Activated CD8-positive, alpha-beta memory T cell treated with anti-CD3 and anti-CD28 coated beads, Interleukin-2, amount 50 U/mL, for 4 hours (primary cell): Measurements from ENCODE around the gene PEAK1.

ENCODE experiments used
- DNase-seq: peaks from one replicate; pipeline ENCODE4 v3.0.0-alpha.2; 2020

Gene PEAK1

DNA sequence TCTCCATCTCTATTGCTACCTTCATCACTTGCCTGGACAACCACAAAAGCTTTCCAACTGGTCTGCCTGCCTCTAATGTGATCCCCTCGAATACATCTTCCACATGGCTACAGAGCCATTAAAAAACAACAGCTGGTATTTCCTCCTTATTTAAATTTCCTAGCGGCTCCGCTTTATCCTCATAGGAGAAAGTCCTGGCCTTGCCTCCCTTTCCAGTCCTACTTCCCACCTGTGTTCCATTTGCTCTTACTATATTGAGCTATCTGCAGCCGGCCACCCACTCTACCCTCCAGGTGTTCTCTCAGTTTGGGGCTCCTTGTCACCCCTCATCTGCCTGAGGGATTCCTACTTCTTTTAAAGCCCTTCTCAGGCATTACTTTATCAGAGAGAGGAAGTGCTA, 299.3 kb downstream of the PEAK1 start:
- no peak for DNase-seq

GRCh38 chr15:77119446-77119845, 300.5 kb downstream of the PEAK1 start:
- DNase-seq = no peak

DNA sequence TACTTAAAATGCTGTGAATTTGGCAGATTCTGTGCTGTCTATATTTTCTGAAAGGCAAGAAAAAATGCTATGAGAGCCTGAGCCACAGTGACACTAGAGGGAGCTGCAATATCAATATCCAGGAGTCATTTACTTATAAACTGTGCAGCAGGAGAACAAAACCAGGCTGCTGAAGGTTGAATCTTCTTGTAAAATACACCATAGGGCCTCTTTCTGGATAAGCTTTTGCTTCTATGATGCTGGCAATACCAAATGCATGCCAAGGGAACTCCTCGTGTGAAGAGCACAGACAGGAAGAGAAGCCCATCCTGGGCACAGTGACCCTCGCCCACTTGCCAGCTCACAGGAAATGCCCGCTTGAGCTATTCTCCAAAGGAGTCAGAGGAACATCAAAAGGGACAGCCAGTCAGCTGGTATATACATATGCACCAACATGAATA, 301.0 kb downstream of the PEAK1 start:
- no peak for DNase-seq

GRCh38 chr15:77115179-77115578, 304.7 kb downstream of the PEAK1 start:
- DNase-seq = no peak

DNA sequence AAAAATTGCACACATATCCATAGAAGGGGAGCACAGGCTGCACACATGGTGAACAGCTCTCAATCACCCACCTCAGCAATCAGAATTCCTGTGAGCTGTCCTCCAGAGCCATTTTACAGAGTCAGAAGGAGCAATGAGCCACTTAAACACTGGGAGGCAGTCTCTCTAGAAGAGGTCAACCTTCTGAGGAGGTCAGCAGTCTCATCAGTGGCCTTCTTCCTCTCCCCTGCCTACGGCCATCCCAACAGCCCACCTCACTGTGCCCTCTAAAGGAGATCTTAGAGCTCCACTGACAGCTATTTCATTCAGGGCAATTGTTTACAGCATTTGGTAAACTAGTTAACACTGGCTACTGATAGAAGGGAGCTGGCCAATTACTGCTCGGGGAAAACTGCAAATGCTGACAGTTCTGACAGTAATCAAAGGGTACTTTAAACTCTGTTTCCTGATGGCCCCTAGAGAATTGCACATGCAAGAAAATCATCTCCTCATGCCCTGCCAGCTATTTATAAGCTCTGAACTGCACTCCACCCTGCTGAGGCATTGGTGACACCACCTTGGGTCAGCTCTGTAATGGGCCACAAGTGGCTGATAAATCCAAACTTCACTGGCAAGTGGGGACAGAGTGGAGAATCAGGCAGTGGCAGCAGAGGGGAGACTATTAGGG, 306.9 kb downstream of the PEAK1 start:
- DNase-seq = no peak

DNA sequence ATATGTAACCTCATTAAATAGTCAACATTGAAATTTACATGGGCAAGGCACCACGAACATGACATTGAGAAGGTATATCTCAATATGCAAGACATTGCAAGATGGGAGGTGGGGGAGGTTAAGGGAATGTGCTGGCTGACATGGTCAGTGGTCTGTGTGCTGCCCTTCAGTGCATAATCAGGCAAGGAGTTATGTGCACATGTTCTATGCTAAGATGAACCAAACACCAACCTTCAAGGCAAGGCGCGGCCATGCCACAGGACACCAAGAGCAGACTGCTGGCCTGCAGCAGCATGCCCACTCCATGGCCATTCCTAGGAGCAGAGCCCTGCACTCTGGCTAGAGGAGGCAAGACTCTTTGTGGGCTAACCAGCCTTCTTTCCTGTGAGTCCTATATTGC, 308.1 kb downstream of the PEAK1 start:
- no peak for DNase-seq

DNA sequence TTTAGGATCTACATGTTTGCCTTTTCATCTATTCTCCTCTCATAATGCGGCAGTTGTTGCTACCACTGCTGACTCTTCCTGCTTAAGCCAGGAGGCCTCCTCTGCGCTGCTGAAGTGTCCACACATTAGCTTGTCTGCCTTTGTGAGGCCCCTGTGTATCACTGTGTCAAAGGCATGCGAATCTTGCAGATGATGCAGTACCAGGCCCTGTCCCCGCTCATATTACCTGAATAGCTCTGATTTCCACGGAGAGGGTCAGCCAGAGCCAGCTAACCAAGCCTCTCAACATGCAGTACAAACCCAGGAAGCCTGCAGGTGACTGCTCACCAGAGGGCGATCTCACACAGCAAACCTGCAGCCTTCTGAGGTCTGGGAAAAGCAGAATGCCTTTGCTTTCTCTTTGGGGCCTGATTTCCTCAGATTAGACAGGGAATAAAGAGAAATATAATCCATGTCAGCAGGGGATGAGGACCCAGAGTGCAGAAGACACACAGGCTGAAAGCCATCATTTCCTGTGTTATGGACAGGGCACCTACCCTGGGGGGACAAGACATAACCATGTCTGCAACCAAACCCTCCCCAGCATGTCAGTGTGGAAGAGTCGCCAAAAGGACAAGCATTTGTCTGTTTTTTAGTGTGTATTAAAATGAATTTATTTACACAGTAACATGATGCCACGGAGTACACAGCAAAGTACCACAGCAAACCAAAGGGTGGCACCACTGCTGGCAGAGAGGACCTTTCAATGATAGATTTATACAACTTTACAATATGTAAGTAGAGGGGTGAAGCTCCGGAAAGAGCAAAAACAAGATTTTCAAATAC, 312.2 kb downstream of the PEAK1 start:
- no peak for DNase-seq

DNA sequence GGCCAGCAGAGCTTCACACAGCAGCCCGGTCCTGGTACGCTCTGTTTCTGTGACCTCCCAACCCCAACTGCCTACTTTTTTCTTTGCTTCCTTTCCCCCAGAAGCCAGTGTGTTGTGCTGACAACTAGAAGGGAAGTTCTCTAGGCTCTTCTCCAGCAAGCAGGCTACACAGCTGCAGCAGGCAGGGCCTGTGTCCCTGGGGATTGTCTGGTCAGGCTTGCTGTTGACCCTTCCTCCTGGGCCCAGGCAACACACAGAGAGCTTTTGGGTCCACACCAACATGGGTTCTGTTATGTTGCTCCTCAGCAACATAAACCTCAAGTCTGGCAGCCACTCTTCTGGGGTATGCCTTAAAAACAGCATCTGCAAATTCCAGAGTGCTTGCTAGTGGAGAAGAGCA, 312.8 kb downstream of the PEAK1 start:
- no peak for DNase-seq

GRCh38 chr15:77104155-77104554, 315.7 kb downstream of the PEAK1 start:
- DNase-seq = no peak

GRCh38 chr15:77099741-77100463, 320.0 kb downstream of the PEAK1 start:
- no peak for DNase-seq

- DNase-seq = no peak
Measured at GRCh38 chr15:77098572-77098971, 321.3 kb downstream of the PEAK1 start.

DNA sequence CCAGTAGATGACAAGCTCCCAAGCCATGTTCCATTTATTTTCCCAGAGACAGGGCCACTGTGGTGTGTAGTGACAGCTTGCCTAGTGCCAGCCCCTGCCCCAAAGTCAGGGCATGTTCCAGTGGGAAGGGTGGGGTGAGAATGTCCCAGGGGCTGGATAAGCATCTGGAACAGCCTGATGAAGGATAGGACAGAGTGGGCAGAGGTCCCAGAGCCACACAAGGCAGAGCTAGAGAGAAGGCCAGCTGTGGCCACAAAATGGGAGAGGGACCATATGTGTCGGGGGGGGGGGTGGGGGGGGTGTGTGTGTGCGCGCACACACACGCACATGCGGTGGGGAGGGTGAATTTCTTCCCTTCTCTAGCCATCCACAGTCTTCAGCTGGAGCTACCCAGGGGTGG, 322.0 kb downstream of the PEAK1 start:
- DNase-seq = no peak

DNA sequence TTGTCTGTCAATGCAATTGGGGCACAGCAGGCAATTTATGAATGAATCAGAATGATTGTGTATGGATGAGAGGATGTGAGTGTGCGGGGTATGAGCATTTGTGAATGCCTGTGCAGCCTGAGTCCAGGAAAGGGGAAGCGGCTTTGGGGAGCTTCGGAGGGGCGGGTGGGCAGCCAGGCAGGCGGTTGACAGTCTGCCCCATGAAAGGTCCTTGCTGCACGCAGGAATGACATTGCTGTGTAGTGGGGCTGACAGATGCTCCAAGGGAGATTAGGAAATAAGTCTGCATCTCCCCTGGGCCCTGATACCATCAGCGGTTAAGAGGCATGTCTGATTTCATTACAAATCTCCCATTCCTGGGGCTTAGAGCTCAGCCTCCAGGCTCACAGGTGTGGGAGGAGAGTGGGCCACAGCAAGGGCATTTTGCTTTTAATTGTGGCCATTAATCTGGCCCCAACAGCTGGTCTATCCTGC, 322.6 kb downstream of the PEAK1 start:
- DNase-seq = no peak

DNA sequence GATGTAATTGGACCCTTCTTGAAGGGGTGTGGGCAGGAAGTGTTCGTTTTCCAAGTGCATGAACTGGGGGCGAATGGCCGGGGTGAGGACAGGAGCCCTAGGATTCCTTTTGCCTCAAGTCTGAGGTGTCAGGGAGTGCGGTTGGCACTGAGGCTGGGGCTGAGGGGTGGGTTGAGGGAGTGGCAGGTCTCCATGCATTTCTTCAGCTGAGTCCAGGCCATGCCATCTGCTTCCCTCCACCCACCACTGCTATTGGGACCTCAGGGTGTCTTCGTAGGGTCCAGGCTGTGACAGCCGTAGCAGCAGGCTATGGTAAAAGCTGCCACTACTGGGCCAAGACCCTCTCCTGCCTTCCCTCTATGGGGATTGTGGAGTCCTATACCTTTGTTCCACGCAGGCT, 323.4 kb downstream of the PEAK1 start:
- no peak for DNase-seq

- DNase-seq = no peak
Measured at GRCh38 chr15:77096138-77096537, 323.8 kb downstream of the PEAK1 start.

- no peak for DNase-seq
Measured at GRCh38 chr15:77094397-77095030, 325.4 kb downstream of the PEAK1 start.

DNA sequence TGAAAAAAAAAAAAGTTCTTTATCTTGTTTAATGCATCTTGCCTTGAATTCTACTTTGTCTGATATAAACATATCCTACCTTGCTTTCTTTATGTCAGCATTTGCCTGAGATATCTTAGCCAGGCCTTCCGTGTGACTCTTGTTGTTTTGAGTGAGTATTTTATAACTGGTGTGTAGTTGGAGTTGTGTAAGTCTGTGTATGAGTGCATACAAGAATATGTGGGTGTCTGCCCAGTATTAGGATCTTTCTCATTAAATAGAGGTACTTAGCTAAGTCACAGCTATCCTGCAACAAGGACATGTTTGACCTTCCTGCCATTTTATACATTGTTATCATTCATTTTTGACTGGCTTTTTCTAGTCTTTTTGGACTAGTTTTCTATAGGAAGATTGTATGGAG, 326.5 kb downstream of the PEAK1 start:
- no peak for DNase-seq

- no peak for DNase-seq
Measured at GRCh38 chr15:77091097-77091496, 328.8 kb downstream of the PEAK1 start.

- DNase-seq = no peak
Measured at GRCh38 chr15:77087213-77087612, 332.7 kb downstream of the PEAK1 start.

- DNase-seq = no peak
Measured at GRCh38 chr15:77085297-77085696, 334.6 kb downstream of the PEAK1 start.

DNA sequence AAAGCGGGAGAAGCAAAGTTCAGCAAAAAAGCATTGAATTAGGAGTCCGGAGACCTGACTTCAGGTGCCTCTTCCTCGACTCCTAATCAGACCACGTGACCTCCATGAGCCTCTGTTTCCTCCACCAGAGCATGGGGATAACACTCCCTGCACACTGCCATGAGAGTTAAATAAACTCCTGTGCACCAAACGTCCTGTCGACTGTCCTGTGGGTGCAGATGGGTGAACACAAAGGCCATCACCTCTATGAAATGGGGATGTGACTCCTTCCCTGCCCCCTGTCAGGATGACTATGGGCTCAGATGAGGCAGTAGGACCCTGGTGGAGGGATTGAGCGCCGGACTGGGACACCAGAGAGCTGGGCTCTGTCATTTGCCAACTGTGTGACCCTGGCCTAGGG, 335.5 kb downstream of the PEAK1 start:
- no peak for DNase-seq

DNA sequence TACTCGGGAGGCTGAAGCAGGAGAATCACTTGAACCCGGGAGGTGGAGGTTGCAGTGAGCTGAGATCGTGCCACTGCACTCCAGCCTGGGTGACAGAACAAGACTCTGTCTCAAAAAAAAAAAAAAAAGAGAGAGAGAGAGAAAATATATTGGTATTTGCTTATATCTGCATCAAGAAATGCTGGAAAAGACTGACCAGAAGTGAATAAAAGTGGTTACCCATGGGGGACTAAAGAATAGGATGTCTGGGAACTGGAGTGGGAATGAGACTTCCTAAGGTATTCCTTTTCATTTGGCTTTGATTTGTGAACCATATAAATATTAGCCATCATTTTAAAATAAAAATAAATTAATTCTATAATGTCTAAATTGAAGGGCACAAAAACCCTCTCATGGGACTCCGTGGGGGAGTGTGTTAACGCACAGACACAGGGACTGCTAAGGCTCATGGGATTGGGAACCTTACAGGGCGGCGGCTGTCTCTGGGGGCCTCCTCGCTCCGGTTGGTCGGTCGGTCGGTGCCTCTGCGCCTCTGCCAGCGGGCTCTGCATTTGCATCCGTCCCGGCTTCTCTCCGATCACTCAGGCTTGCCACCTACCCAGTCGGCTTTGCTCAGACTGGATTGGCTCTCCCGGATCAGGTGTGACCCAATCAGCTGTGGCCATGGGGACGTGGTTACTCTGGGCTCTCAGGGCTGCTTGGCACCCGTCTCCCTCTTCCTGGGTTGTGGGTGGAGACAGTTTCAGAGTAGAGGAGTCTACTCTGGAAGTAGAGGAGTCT, 336.3 kb downstream of the PEAK1 start:
- peak; percentile 53 for DNase-seq
